Vagina (tissue), 2 donors: ENCODE measurements around the gene SLC25A26.

Experiments
- POLR2AphosphoS5 ChIP-seq, 2 donors: sonication (generic); formaldehyde crosslinking; IDR thresholded peaks; one replicate each; pipeline ENCODE4 v1.9.0; 2017; ENCODE audit warnings: antibody characterized with exemption in 2 of 2, mild to moderate bottlenecking in 2 of 2, low read depth in 1 of 2; ENCODE audit not compliant: insufficient read depth in 1 of 2
- TF ChIP-seq, protein P1 (sequence below), 3 experiments: fragments of 450-650 bp in 2 of 3; fragments of 200-600 bp in 1 of 3; sonication (generic) in 1 of 3; IDR thresholded peaks; one replicate each; pipeline ENCODE4 v1.5.1; 2017 to 2019; ENCODE audit warnings: antibody characterized with exemption in 3 of 3, mild to moderate bottlenecking in 2 of 3, moderate library complexity in 2 of 3

DNA sequence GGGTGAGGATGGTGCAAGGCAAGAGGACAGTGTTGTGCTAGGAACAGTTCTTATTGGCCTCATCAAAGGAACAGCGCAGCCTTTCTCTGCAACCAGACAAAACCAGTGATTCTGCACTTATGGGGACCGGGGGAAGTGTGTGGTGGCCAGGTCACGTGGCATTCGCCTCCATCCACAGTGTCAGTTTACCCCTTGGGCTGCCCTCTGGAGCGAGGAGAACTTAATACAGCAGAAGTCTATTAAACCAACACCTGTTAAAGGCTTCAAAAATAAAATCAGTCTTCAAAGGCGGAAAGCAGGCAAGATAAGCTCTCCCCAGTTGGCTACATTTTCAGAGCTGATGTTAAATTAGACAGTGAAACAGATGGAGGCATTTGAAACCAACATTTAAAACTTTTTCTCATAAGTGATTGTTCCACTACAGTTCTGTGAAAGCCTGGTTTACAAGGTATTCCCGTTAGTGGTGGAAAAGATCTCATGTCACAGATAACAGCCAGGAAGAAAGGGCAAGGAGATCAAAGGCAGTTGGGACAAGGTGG, 204.8 kb downstream of the SLC25A26 start:
- TF ChIP-seq, protein P1, sequence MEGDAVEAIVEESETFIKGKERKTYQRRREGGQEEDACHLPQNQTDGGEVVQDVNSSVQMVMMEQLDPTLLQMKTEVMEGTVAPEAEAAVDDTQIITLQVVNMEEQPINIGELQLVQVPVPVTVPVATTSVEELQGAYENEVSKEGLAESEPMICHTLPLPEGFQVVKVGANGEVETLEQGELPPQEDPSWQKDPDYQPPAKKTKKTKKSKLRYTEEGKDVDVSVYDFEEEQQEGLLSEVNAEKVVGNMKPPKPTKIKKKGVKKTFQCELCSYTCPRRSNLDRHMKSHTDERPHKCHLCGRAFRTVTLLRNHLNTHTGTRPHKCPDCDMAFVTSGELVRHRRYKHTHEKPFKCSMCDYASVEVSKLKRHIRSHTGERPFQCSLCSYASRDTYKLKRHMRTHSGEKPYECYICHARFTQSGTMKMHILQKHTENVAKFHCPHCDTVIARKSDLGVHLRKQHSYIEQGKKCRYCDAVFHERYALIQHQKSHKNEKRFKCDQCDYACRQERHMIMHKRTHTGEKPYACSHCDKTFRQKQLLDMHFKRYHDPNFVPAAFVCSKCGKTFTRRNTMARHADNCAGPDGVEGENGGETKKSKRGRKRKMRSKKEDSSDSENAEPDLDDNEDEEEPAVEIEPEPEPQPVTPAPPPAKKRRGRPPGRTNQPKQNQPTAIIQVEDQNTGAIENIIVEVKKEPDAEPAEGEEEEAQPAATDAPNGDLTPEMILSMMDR (IDR thresholded peaks at IDR 0.05) = no peak
- TF ChIP-seq POLR2AphosphoS5 (IDR thresholded peaks at IDR 0.05; ENCODE audit: insufficient read depth in 1 of 2, low read depth in 1 of 2) = no peak
